GM18505 (cell line): ENCODE measurements around the gene BAZ2B.
"Not testable (repeated sequence)": the region's sequence is repeated elsewhere in the genome, so short reads cannot be mapped to it uniquely, and the experiment has no call there.

Experiments used
- ATAC-seq: cut with Tn5 transposase; IDR thresholded peaks from one replicate; pipeline ENCODE4 v1.9.1; 2021; ENCODE audit not compliant: unreplicated experiment
- POLR2A ChIP-seq: IDR thresholded peaks from 4 replicates; pipeline ENCODE4 v1.6.1; 2011; ENCODE audit warnings: borderline replicate concordance; ENCODE audit not compliant: insufficient read depth, insufficient read length; ENCODE audit errors: extremely low read depth

Gene BAZ2B

DNA sequence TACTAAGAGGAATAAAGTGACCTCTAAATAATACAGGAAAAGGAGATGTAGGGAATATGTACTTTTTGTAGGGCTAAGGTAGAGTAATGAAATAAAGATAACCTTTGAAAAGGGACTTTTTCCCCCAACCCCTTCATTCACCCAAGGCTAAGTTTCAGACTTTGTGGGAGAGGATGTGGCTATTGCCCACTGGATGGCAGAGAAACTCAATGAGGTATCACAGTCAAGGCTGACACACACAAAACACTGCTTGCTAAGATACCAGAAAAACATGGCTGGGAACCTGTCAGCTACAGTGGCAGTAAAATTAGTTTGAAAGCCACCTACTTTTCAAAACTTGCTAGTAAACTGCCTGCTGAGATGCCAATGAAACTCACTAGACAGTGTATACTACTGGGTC lies 171.0 kb downstream of the BAZ2B start:
- no peak for ATAC-seq
- TF ChIP-seq POLR2A: no peak

- no peak for TF ChIP-seq POLR2A
- ATAC-seq: no peak
Observed at GRCh38 chr2:159444754-159445153, 171.6 kb downstream of the BAZ2B start.

DNA sequence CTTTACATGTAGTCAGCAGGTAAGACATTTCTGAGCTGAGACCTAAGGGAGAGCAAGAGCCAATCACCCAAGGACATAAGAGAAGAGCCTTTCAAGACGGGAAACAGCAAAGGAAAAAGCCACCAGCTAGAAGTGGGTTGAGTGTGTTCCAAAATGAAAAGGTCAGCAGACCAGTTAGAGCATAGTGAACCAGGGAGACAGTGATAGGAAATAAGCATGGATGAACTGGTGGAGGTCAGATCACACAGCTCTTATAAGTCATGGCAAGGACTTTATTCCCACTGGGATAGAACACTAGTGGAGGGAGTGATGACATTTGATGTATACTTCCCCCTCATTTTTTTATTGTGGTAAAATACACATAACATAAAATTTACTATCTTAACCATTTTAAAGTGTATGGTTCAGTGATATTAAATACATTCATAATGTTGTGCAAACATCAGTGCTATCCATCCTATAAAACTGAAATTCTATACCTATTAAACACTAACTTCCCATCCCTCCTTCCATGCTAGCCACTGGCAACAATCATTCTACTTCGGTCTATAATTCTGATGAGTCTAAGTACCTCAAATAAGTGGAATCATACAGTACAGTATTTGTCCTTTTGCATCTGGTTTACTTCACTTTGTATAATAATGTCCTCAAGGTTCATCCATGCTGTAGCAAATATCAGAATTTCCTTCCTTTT lies 174.0 kb downstream of the BAZ2B start:
- ATAC-seq: no peak
- no peak for TF ChIP-seq POLR2A

GRCh38 chr2:159441182-159441581 lies 175.2 kb downstream of the BAZ2B start:
- no peak for TF ChIP-seq POLR2A
- ATAC-seq: no peak

- ATAC-seq: no peak
- no peak for TF ChIP-seq POLR2A
Observed at GRCh38 chr2:159439421-159439820, 176.9 kb downstream of the BAZ2B start.

GRCh38 chr2:159438720-159439353 lies 177.5 kb downstream of the BAZ2B start:
- no peak for TF ChIP-seq POLR2A
- no peak for ATAC-seq

GRCh38 chr2:159438284-159438683 lies 178.1 kb downstream of the BAZ2B start:
- no peak for ATAC-seq
- no peak for TF ChIP-seq POLR2A

DNA sequence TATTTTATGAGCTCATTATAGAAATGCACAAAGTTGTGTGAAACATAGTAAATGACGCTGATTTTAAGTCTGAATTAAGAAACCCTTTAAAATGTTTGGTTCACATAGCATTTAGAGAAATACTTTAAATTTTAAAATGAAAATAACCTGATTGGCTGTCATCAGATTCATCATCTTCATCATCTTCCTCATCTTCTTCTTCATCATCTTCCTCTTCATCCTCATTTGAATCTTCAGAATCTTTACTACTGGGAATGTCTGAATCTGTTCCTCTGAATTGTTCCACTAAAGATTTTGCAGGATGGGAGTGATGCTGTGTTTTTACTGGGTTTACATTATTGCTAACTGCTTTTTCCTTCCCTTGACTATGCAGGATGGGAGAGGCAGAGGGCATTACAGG lies 183.7 kb downstream of the BAZ2B start:
- TF ChIP-seq POLR2A: no peak
- ATAC-seq: no peak

DNA sequence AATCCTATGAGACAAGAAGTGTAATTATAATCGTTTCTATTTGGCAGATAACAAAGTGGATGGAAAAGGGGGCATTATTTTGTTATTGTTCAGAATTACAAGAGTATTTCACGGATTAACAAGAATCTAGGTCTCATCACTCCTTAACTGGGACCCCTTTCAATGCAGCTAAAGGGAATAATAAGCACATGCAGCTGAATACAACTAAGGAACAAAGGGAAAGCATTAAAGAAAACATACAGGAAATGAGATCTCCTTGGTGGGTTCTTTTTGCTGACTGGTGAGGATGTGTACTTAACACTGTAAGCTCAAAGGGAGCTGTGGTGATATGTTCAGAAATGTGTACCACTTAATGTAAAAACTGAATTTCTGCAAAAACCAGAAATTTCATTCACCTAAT lies 189.3 kb downstream of the BAZ2B start:
- no peak for TF ChIP-seq POLR2A
- no peak for ATAC-seq

GRCh38 chr2:159419403-159419802 lies 196.9 kb downstream of the BAZ2B start:
- no peak for TF ChIP-seq POLR2A
- ATAC-seq: no peak

DNA sequence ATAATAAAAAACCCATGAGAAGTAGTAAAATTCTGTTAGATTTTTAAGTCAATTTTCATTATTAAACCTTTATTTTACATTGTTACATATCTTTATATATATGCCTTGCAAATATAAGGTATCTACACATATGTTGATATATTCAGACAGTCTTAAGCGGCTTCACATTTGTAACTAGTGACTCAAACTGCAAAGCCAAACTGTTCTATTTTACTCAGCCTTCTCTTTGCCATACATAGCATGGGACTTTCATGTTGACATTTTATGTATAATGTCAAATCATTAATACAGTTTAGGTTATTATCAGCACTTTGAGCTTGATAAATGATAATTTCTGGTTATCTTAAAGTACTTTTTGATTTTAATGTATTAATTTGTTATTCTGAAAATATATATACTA lies 204.9 kb downstream of the BAZ2B start:
- TF ChIP-seq POLR2A: no peak
- no peak for ATAC-seq

- no peak for ATAC-seq
Observed at GRCh38 chr2:159410276-159410675, 206.1 kb downstream of the BAZ2B start.

GRCh38 chr2:159409116-159409800 lies 207.1 kb downstream of the BAZ2B start:
- TF ChIP-seq POLR2A: no peak
- no peak for ATAC-seq

More at GRCh38 chr2:159410276-159410675, 206.1 kb downstream of the BAZ2B start:
- no peak for TF ChIP-seq POLR2A

- TF ChIP-seq POLR2A: no peak
- no peak for ATAC-seq
Observed at GRCh38 chr2:159402790-159403189, 213.6 kb downstream of the BAZ2B start.

- not testable (repeated sequence) for ATAC-seq
Observed at GRCh38 chr2:159402160-159402559, 214.2 kb downstream of the BAZ2B start.
